Thyroid gland (tissue), 4 donors: ENCODE measurements around the gene CCDC9B. TPM values are rescaled to one million over a fixed set of nuclear protein-coding genes. Genes with fewer than 3 reads are reported as not detected.
A peak's percentile ranks its signal among the peaks of the same experiment; 100 is the strongest.

Experiments
- DNase-seq, 2 donors: peaks; one replicate each; pipeline ENCODE4 v3.0.0-alpha.2; 2019
- H3K27ac ChIP-seq, 3 donors: fragments of 200-600 bp; sonication (generic); 1 replicate in 2 of 3; 2 replicates in 1 of 3; pipeline ENCODE4 v1.5.1; 2016 to 2019; ENCODE audit warnings: mild to moderate bottlenecking in 1 of 3, moderate library complexity in 1 of 3
- H3K27me3 ChIP-seq: fragments of 200-600 bp; sonication (generic); one replicate; pipeline ENCODE4 v1.5.1; 2019
- H3K36me3 ChIP-seq, 2 donors: fragments of 200-600 bp; sonication (generic); one replicate each; pipeline ENCODE4 v1.5.1; 2016 to 2019
- H3K4me1 ChIP-seq, 2 donors: fragments of 200-600 bp; sonication (generic); one replicate each; pipeline ENCODE4 v1.5.1; 2017 to 2019
- H3K4me3 ChIP-seq, 3 donors: fragments of 200-600 bp; sonication (generic); replicated peaks in 1 of 3; 1 replicate in 2 of 3; 2 replicates in 1 of 3; pipeline ENCODE4 v1.5.1; 2016; ENCODE audit warnings: mild to moderate bottlenecking in 1 of 3
- H3K9me3 ChIP-seq: fragments of 200-600 bp; sonication (generic); one replicate; pipeline ENCODE4 v1.5.1; 2017
- POLR2A ChIP-seq, 2 donors: fragments of 450-650 bp; IDR thresholded peaks; one replicate each; pipeline ENCODE4 v1.6.1; 2017; ENCODE audit warnings: antibody characterized with exemption in 2 of 2, mild to moderate bottlenecking in 2 of 2, moderate library complexity in 1 of 2
- WGBS, 2 donors: methylation state at CpG; one replicate each; pipeline ENCODE4 v1.1.5; 2017; 5-methylcytosine and 5-hydroxymethylcytosine counted together
- intact Hi-C: fragments of 100-400 bp; cut with DNase I; formaldehyde crosslinking; loops from one replicate; pipeline ENCODE4 v1.15.1; 2023
- total RNA-seq, 4 donors: library from RNA; depleted of rRNA; stranded (reverse); fragments of >200 nt; gene quantifications; one replicate each; pipeline ENCODE4 v1.2.3, GENCODE V29; 2016
- TF ChIP-seq, protein P1 (sequence below), 6 experiments: fragments of 200-600 bp in 3 of 6; fragments of 450-650 bp in 3 of 6; sonication (generic) in 3 of 6; IDR thresholded peaks; one replicate each; pipeline ENCODE4 v1.5.1; 2016 to 2019; ENCODE audit warnings: antibody characterized with exemption in 6 of 6, mild to moderate bottlenecking in 2 of 6, inconsistent platforms in 1 of 6, moderate library complexity in 1 of 6

CCDC9B gene
- total RNA-seq, 4 donors from 2014 or later, result 54.2 to 126 (median 97.5) TPM

DNA sequence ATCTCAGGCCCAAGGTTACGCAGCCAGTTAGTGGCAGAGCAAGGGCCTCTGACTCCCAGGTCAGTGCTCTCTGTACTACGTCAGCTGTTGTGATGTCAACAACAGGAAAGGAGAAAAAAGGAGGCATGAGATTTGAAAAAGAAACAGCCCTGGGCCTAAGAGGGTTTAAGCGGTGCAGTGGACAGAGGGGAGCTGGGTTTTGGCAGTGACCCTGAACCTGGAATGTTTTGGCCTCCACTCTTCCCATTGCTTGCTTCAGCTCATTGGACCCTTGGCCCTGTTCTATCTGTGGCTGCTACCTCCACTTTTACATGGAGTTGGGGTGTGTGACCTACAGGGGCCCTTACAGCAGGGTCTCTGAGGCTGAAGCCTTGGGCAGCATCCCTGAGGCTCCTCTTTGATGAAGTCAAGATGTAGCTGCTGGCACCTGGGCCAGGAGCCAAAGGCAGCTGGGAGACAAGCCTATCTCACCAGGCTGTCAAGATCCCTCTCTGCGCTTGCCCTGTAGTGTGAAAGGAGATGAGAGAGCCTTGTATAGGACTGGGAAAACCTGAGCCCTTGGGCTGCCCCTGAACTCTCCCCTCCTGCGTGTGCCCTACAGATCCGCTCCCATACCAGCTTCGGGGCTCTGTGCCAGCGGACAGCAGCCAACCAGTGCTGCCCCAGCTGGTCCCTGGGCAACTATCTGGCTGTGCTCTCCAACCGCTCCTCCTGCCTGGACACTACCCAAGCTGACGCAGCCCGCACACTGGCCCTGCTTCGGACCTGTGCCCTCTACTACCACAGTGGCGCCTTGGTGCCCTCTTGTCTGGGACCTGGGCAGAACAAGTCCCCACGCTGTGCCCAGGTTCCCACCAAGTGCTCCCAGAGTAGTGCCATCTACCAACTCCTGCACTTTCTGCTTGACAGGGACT, 26.0 kb upstream of the CCDC9B start:
- no peak for TF ChIP-seq POLR2A (IDR thresholded peaks at IDR 0.05)
- TF ChIP-seq, protein P1, sequence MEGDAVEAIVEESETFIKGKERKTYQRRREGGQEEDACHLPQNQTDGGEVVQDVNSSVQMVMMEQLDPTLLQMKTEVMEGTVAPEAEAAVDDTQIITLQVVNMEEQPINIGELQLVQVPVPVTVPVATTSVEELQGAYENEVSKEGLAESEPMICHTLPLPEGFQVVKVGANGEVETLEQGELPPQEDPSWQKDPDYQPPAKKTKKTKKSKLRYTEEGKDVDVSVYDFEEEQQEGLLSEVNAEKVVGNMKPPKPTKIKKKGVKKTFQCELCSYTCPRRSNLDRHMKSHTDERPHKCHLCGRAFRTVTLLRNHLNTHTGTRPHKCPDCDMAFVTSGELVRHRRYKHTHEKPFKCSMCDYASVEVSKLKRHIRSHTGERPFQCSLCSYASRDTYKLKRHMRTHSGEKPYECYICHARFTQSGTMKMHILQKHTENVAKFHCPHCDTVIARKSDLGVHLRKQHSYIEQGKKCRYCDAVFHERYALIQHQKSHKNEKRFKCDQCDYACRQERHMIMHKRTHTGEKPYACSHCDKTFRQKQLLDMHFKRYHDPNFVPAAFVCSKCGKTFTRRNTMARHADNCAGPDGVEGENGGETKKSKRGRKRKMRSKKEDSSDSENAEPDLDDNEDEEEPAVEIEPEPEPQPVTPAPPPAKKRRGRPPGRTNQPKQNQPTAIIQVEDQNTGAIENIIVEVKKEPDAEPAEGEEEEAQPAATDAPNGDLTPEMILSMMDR (IDR thresholded peaks at IDR 0.05), result no peak
- Histone ChIP-seq H3K27me3 (no peaks in the 10 kb centered on the region), H3K9me3 (no peaks in the 10 kb centered on the region), H3K27ac (peak overlapping the region in 2 of 3 donors; percentile 44 to 62), H3K4me3 (no peak overlapping the region), H3K4me1 (peaks cover 12 to 26% of the 10 kb centered on the region in 2 donors), H3K36me3 (no peaks in the 10 kb centered on the region)
- peak; percentile 32 to 50 for DNase-seq
- intact Hi-C loops, result loop anchor here (5.0 to 10.0 kb wide), 2 partner anchors 44 to 58 kb away; partner anchors contain the start of gene INAFM2
- 90 to 93% methylated on average over 13 of the region's 14 CpGs for WGBS, 2 donors

DNA sequence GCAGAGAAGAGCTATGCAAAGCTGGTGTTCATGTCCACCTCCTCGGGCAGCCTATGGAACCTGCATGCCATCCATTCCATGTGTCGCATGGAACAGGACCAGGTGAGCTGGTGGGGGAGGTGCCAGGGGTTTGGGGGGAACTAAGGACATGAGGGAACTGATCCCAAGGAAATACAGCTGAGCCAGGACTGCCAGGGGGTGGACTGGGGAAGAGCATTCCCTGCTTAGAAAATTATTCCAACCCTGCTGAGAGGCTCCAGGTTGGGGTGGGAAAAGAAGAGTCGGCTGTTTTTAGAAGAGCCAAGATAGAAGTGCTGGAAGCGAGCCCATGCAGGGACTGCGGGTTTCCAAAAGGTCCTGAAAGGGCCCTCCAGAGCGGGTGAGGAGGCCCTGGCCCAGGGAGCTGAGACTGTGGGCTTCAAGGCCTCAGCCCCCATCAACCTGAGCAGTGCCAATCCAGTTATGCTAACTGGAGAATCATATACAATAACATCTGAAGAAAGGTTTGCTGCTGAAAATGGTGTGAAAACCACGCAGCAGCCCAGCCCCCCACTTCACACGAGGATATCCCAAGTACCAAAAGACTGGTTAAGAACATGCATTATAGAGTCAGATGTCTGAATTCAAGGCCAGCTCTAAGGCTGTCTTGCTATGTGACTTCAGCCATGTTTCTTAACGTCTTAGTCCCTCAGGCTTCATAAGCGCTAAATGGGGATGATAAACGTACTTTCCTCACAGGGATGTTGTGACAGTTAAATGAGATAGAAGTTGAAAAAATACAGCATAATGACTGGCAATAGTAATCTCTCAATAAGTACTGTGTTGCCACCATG, 25.1 kb upstream of the CCDC9B start:
- WGBS, 2 donors, result 86 to 89% methylated on average over 11 of the region's 11 CpGs
- TF ChIP-seq, protein P1 (IDR thresholded peaks at IDR 0.05), result no peak
- no peak for TF ChIP-seq POLR2A (IDR thresholded peaks at IDR 0.05)
- H3K4me1 ChIP-seq, result peaks cover 12 to 24% of the 10 kb centered on the region in 2 donors
- H3K27me3 ChIP-seq, result no peaks in the 10 kb centered on the region
- intact Hi-C loops, result loop anchor here (5.0 to 10.0 kb wide), 2 partner anchors 44 to 59 kb away; partner anchors contain the start of gene INAFM2
- H3K9me3 ChIP-seq, result no peaks in the 10 kb centered on the region
- no peak overlapping the region for H3K27ac ChIP-seq
- H3K4me3 ChIP-seq, result no peak overlapping the region
- DNase-seq, result no peak
- H3K36me3 ChIP-seq, result no peaks in the 10 kb centered on the region

DNA sequence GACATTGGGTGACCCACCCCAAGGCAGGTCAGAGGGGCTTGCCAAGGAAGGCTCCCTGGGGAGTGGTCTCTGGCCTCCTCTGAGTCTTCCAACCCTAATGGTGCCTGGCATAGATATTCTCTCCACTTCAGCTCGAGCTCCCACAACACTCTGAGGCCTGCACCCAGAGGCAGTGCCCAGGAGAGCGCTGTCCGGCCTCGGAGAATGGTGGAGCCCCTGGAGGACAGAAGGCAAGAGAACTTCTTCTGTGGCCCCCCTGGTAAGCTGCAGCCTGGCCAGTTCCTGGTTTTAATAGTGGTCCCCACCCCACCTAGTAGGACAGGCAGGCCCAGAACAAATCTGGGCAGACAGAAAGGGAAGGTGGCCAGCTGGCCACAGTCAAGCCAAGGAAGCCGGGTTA, 24.3 kb upstream of the CCDC9B start:
- no peaks in the 10 kb centered on the region for H3K9me3 ChIP-seq
- H3K27ac ChIP-seq, result no peak overlapping the region
- H3K27me3 ChIP-seq, result no peaks in the 10 kb centered on the region
- no peak overlapping the region for H3K4me3 ChIP-seq
- peaks cover 12 to 24% of the 10 kb centered on the region in 2 donors for H3K4me1 ChIP-seq
- no peak for DNase-seq
- TF ChIP-seq, protein P1 (IDR thresholded peaks at IDR 0.05), result no peak
- no peaks in the 10 kb centered on the region for H3K36me3 ChIP-seq
- intact Hi-C loops, result loop anchor here (5.0 to 10.0 kb wide), 2 partner anchors 43 to 60 kb away; partner anchors contain the start of gene INAFM2
- 89 to 98% methylated on average over 5 of the region's 5 CpGs for WGBS, 2 donors

DNA sequence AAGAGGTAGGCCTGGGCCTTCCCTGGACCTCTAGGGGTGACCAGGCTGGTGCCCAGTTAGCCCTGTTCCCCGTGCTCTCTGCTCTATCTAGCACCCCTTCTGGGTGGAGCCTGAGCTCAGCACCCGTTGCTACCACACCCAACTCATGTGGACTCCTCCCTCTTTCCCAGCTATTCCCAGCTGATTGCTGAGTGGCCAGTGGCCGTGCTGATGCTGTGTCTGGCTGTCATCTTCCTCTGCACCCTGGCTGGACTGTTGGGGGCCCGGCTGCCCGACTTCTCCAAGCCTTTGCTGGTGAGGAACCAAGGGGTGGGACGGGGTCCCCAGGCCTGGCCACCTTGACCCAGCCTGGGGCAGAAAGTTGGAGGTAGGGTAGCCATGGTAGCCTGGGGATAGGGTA, 23.5 kb upstream of the CCDC9B start:
- H3K27ac ChIP-seq, result no peak overlapping the region
- WGBS, 2 donors, result 78 to 91% methylated on average over 6 of the region's 6 CpGs
- no peak for DNase-seq
- no peaks in the 10 kb centered on the region for H3K36me3 ChIP-seq
- no peak overlapping the region for H3K4me3 ChIP-seq
- no peaks in the 10 kb centered on the region for H3K27me3 ChIP-seq
- peaks cover 12 to 19% of the 10 kb centered on the region in 2 donors for H3K4me1 ChIP-seq
- intact Hi-C loops, result loop anchor here (10.0 kb wide), 1 partner anchor 61 kb away; no protein-coding TSS in a partner anchor
- TF ChIP-seq, protein P1 (IDR thresholded peaks at IDR 0.05), result no peak
- no peak for TF ChIP-seq POLR2A (IDR thresholded peaks at IDR 0.05)
- H3K9me3 ChIP-seq, result no peaks in the 10 kb centered on the region
